Subcutaneous abdominal adipose tissue (tissue), 5 donors: ENCODE data around the gene ADCY3.

Source experiments
- H3K27ac ChIP-seq: one replicate; pipeline ENCODE4 v1.7.0; 2013; ENCODE audit warnings: low read depth, mild to moderate bottlenecking, inconsistent platforms, low read length, moderate library complexity
- H3K27me3 ChIP-seq, 5 donors: one replicate each; pipeline ENCODE4 v1.7.0; 2013; ENCODE audit warnings: low read length in 5 of 5, inconsistent platforms in 1 of 5; ENCODE audit not compliant: control insufficient read depth in 5 of 5, insufficient read depth in 4 of 5
- H3K36me3 ChIP-seq, 5 donors: one replicate each; pipeline ENCODE4 v1.7.0; 2013; ENCODE audit warnings: low read length in 5 of 5; ENCODE audit not compliant: control insufficient read depth in 5 of 5, insufficient read depth in 5 of 5
- H3K4me1 ChIP-seq, 5 donors: one replicate each; pipeline ENCODE4 v1.7.0; 2013; ENCODE audit warnings: low read length in 5 of 5, mild to moderate bottlenecking in 3 of 5, moderate library complexity in 1 of 5; ENCODE audit not compliant: control insufficient read depth in 5 of 5, insufficient read depth in 5 of 5
- H3K4me3 ChIP-seq, 5 donors: one replicate each; pipeline ENCODE4 v1.7.0; 2013; ENCODE audit warnings: low read length in 5 of 5, low read depth in 1 of 5
- H3K9ac ChIP-seq, 5 donors: one replicate each; pipeline ENCODE4 v1.7.0; 2013; ENCODE audit warnings: low read length in 5 of 5, mild to moderate bottlenecking in 4 of 5, moderate library complexity in 3 of 5
- H3K9me3 ChIP-seq, 5 donors: one replicate each; pipeline ENCODE4 v1.7.0; 2013; ENCODE audit warnings: low read length in 5 of 5; ENCODE audit not compliant: control insufficient read depth in 5 of 5
- donor health status: healthy.
- donor health status: healthy.
- donor health status: healthy.
- donor health status: healthy.
- donor health status: healthy.

ADCY3 gene

GRCh38 chr2:24830786-24831185, 89.3 kb downstream of the ADCY3 start:
- H3K9me3 ChIP-seq: no peaks in the 10 kb centered on the region
- H3K4me1 ChIP-seq: peaks cover 0 to 19% (median 0%) of the 10 kb centered on the region in 5 donors
- H3K9ac ChIP-seq: no peak overlapping the region
- H3K4me3 ChIP-seq: no peak overlapping the region
- peaks cover 0 to 32% (median 22%) of the 10 kb centered on the region in 5 donors for H3K36me3 ChIP-seq
- H3K27ac ChIP-seq: no peak overlapping the region
- H3K27me3 ChIP-seq: no peaks in the 10 kb centered on the region

DNA sequence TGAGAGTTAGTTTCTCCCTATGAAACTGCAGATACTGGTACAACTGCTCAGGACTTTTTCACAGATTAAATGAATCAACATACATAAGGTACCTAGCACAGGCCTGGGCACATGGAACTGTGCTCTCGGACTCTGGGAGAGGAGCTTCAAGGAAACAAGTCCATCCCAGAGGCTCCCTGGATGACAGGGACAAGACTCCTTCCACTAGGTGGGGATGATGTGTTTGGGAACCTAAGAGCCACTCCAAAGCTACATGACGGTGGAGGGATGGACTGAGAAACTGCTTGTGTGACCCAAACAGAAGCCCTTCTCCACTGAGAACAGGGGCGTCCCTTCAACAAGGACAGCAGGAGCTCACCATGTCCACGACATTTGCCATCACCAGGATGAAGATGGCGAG, 89.7 kb downstream of the ADCY3 start:
- H3K27ac ChIP-seq: no peak overlapping the region
- no peaks in the 10 kb centered on the region for H3K27me3 ChIP-seq
- no peak overlapping the region for H3K4me3 ChIP-seq
- H3K4me1 ChIP-seq: peaks cover 0 to 19% (median 0%) of the 10 kb centered on the region in 5 donors
- H3K9me3 ChIP-seq: no peaks in the 10 kb centered on the region
- no peak overlapping the region for H3K9ac ChIP-seq
- peaks cover 0 to 31% (median 26%) of the 10 kb centered on the region in 5 donors for H3K36me3 ChIP-seq

- no peaks in the 10 kb centered on the region for H3K27me3 ChIP-seq
- peaks cover 0 to 19% (median 0%) of the 10 kb centered on the region in 5 donors for H3K4me1 ChIP-seq
- H3K36me3 ChIP-seq: peaks cover 0 to 25% (median 20%) of the 10 kb centered on the region in 5 donors
- no peak overlapping the region for H3K4me3 ChIP-seq
- H3K9me3 ChIP-seq: no peaks in the 10 kb centered on the region
- no peak overlapping the region for H3K27ac ChIP-seq
- H3K9ac ChIP-seq: no peak overlapping the region
Measured at GRCh38 chr2:24828238-24828996, 91.6 kb downstream of the ADCY3 start.

DNA sequence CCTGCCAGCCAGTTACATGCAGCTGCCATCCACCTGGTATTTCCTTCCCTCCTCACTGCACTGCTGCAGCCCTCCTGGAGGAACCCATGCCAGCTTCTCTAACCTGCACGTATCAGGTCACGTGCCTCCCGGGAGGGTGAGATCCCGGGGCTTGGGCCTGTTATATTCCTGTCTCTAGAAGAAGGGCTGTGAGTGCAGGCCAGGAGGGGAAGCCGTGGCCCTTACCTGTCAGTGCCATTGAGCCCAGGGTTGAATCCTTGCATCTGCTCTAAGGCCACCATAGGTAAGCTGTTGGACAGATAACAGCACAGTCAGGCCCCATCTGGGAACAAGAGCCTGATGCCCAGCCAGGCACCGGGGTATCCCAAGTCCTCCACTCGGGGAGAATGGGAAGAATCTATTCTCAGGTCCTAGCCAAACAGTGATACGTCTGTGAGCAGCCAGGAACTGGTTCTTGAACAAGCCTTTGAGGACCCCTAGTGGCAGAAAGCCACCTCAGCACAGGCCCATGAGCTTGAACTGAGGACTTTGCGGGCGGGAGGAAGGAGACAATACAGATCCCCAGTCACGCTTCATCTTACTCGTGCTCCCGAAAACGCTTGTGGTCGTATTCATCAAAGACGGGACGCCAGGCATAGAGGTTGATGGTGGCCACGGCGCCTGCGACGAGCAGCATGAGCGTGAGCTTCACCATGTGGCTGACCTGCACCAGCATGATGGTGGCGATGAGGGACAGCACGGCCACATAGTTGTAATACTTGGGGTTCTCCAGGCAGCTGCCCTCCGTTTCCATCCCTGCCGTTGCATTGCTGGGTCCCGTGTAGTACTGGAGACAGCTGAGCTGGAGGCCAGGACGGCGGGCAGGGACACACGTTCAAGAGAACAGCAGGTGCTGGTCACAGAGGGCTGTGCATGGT, 92.5 kb downstream of the ADCY3 start:
- Histone ChIP-seq H3K9me3 (no peaks in the 10 kb centered on the region), H3K9ac (no peak overlapping the region), H3K36me3 (peaks cover 0 to 27% (median 23%) of the 10 kb centered on the region in 5 donors), H3K4me1 (peaks cover 0 to 19% (median 0%) of the 10 kb centered on the region in 5 donors), H3K27ac (no peak overlapping the region), H3K4me3 (no peak overlapping the region), H3K27me3 (no peaks in the 10 kb centered on the region)

DNA sequence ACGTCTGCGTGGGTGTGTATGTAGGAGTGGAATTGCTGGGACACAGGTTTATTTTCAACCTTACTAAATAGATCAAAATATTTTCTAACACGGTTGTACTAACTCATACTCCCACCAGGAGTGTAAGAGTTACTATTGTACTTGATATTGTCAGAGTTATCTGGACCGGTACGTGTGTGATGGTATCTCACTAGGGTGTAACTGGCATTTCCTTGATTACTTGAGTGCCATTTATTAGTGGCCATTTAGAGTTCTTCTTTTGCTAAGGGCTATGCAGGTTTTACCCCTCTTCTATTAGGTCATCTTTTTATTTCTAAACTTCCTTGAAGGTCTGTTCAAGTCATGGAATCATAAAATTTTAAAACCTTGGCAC, 93.3 kb downstream of the ADCY3 start:
- no peak overlapping the region for H3K4me3 ChIP-seq

DNA sequence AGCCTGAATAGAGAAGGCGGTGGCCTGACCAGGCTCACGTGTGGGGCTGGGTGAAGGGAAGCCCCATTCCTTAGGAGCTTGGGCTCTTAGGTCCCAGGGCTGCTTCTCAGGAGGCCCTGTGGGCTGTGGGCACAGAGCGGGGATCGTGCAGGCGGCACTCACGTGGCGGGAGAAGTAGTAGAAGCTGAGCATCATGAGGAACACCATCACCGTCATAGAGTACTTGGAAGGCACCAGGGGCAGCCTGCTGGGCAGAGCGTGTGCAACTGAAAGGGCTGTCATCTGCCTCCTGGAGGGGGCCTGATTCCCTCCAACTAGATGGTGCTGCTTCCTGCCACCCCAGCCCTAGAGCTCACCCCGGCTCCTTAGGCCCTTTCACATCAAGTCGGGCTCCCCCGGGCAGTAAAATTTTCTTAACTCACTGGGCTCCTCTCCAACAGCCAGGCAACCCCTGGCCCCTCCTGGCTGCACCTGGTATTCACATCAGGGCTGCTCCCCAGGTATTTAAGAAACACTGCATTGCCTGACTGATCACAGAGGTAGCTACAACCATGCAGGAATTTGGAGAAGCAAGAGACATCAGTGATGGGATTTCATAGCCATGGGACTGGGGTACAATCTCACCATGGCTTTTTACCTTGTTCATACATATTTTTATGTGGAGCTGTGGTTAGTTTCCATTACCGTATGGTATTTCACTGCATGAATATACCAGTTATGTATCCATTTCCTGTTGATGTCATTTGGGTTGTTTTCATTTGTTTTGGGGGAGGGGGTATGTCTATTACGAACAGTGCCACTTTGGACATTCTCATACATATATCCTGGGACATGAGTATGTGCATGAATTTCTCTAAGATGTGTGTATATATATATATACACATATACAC, 93.9 kb downstream of the ADCY3 start:
- Histone ChIP-seq H3K27ac (no peak overlapping the region), H3K9me3 (no peaks in the 10 kb centered on the region), H3K4me3 (no peak overlapping the region), H3K9ac (no peak overlapping the region), H3K4me1 (peaks cover 0 to 19% (median 0%) of the 10 kb centered on the region in 5 donors), H3K36me3 (peaks cover 0 to 40% (median 33%) of the 10 kb centered on the region in 5 donors), H3K27me3 (no peaks in the 10 kb centered on the region)

More for the DNA sequence above, 93.3 kb downstream of the ADCY3 start:
- no peaks in the 10 kb centered on the region for H3K9me3 ChIP-seq
- no peaks in the 10 kb centered on the region for H3K27me3 ChIP-seq
- peaks cover 0 to 34% (median 29%) of the 10 kb centered on the region in 5 donors for H3K36me3 ChIP-seq
- no peak overlapping the region for H3K27ac ChIP-seq
- H3K9ac ChIP-seq: no peak overlapping the region
- H3K4me1 ChIP-seq: peaks cover 0 to 19% (median 0%) of the 10 kb centered on the region in 5 donors

DNA sequence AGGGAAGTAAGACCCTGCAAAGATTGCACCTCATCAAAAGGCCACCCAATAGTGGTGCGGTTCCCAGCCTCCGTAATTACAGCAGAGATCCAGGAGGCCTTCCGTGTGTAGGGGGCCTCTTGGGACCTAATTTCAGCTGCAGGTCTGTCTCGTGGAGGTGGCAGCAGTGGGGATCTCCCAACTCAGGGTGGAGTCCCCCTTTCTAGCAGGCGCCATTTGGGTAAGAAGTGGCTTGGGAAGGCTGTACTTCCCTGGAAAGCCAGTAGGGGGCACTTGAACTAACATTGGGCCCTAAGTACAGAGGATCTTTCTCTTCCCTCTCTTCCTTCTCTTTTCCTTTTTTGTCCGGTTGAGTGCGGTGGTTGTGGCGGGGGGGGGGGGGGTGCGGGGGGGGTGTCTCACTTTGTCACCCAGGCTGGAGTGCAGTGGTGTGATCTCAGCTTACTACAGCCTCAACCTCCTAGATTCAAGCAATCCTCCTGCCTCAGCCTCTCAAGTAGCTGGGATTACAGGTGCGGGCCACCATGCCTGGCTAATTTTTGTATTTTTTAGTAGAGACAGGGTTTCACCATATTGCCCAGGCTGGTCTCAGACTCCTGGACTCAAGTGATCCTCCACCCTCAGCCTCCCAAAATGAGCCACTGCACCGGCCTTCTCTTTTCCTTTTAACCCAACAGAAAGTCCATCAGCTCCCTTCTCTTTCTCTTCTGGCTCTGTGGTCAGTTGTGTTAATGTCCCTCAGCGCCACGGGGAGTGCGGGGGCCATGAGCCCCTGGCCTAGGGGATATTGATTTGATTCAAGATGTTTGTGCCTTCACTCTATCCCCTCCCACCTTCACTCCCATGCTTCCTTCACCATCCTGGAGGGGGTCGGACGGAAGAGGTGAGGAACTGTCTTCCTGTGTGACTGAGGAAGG, 94.8 kb downstream of the ADCY3 start:
- Histone ChIP-seq H3K36me3 (peaks cover 0 to 42% (median 36%) of the 10 kb centered on the region in 5 donors), H3K27me3 (no peaks in the 10 kb centered on the region), H3K4me3 (no peak overlapping the region), H3K9me3 (no peaks in the 10 kb centered on the region), H3K9ac (no peak overlapping the region), H3K27ac (no peak overlapping the region), H3K4me1 (peaks cover 0 to 19% (median 0%) of the 10 kb centered on the region in 5 donors)

DNA sequence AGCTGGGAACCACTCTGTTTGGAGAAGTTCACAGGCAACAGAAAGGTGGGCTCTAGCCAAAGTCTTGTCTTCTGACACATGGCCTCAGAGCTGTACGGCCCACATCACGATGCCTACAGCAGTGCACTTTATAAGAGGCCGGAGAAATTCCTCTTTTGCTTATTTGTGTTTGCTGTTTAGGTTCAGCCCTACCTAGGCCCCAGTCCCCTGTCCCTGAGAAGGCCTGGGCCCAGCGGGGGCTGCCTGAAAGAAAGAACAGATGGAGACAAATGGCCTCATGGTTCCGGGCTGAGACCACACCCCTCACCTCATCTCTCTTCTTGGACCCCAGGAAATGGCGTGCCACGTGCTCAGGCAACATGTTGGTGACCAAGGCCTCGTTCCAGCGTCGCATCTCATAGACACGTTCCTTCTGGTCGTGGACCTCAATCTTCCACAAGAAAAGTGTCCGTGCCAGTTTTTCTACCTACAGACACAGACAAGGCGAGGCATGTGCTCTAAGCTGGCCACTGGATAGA, 95.9 kb downstream of the ADCY3 start:
- no peaks in the 10 kb centered on the region for H3K27me3 ChIP-seq
- H3K36me3 ChIP-seq: peaks cover 0 to 49% (median 46%) of the 10 kb centered on the region in 5 donors

More for the DNA sequence above, 95.9 kb downstream of the ADCY3 start:
- Histone ChIP-seq H3K4me3 (no peak overlapping the region), H3K27ac (no peak overlapping the region), H3K9ac (no peak overlapping the region), H3K4me1 (peaks cover 0 to 19% (median 0%) of the 10 kb centered on the region in 5 donors), H3K9me3 (no peaks in the 10 kb centered on the region)
